GM12878 (cell line): Measurements from ENCODE around the gene FOXR1. TPM values are rescaled to one million over a fixed set of nuclear protein-coding genes. Genes with fewer than 3 reads are reported as not detected.

Source experiments
- ATAC-seq: fragments of 200-7000 bp; cut with Tn5 transposase; 3 replicates; pipeline ENCODE4 v1.9.1; 2020; ENCODE audit warnings: mild to moderate bottlenecking, moderate library complexity
- BruUV-seq: library from RNA; stranded (reverse); fragments of 400-500 nt; replicated peaks from 2 replicates; lab custom pipeline; 2021; lab: Mats Ljungman, UMichigan
- CTCF ChIA-PET: fragments of 300-600 bp; sonication (Branson Sonifier 250); formaldehyde crosslinking; extraction: SDS; loops from one replicate; lab custom pipeline; 2021; ENCODE audit warnings: inconsistent platforms; lab: Yijun Ruan, JAX
- POLR2A ChIA-PET: fragments of 350-600 bp; formaldehyde crosslinking; extraction: SDS; loops from one replicate; lab custom pipeline; 2021; ENCODE audit warnings: inconsistent platforms; lab: Charles Lee
- RAD21 ChIA-PET: fragments of 300-600 bp; sonication (Branson Sonifier 250); formaldehyde crosslinking; loops from one replicate; lab custom pipeline; 2023; ENCODE audit warnings: antibody characterized with exemption; ENCODE audit not compliant: unreplicated experiment; lab: Charles Lee
- SMC1A ChIA-PET: fragments of 300-600 bp; sonication (Branson Sonifier 250); formaldehyde crosslinking; loops from one replicate; lab custom pipeline; 2023; ENCODE audit not compliant: unreplicated experiment, uncharacterized antibody; lab: Charles Lee
- DNase-seq: peaks from one replicate; pipeline ENCODE4 v3.0.0-alpha.2; 2011; ENCODE audit warnings: low read depth, low spot score
- FAIRE-seq: peaks from 3 replicates; lab custom pipeline; 2011; peaks lifted over from hg19 to GRCh38; lab: Jason Lieb, UNC
- H2AFZ ChIP-seq: 2 replicates; pipeline ENCODE4 v1.6.0; 2011; ENCODE audit warnings: low read depth, low read length, control low read depth; ENCODE audit not compliant: control insufficient read depth
- H3K27ac ChIP-seq: 2 replicates; pipeline ENCODE4 v1.5.1; 2011; ENCODE audit warnings: control low read depth; ENCODE audit not compliant: control insufficient read depth, insufficient read depth
- H3K27me3 ChIP-seq, 2 experiments: replicated peaks in 1 of 2; 2 replicates each; pipeline versions ENCODE4 v1.6.0 to v1.6.1; 2011; ENCODE audit warnings: low read length in 1 of 2; ENCODE audit not compliant: control insufficient read depth in 2 of 2, insufficient read depth in 2 of 2
- H3K36me3 ChIP-seq, 2 experiments: 2 replicates each; pipeline ENCODE4 v1.5.1; 2011; ENCODE audit warnings: low read length in 1 of 2; ENCODE audit not compliant: control insufficient read depth in 2 of 2, insufficient read depth in 2 of 2
- H3K4me1 ChIP-seq: 2 replicates; pipeline ENCODE4 v1.6.1; 2011; ENCODE audit warnings: mild to moderate bottlenecking, low read length, moderate library complexity, mixed read lengths; ENCODE audit not compliant: control insufficient read depth, insufficient read depth
- H3K4me2 ChIP-seq: 2 replicates; pipeline ENCODE4 v1.6.0; 2011; ENCODE audit warnings: control low read depth; ENCODE audit not compliant: control insufficient read depth, insufficient read depth
- H3K4me3 ChIP-seq: fragments of 200-600 bp; sonication (generic); 2 replicates; pipeline ENCODE4 v1.5.1; 2016
- H3K79me2 ChIP-seq: 2 replicates; pipeline ENCODE4 v1.6.0; 2011; ENCODE audit warnings: low read length; ENCODE audit not compliant: control insufficient read depth, insufficient read depth
- H3K9ac ChIP-seq: 2 replicates; pipeline ENCODE4 v1.8.0; 2011; ENCODE audit warnings: low read length, control low read depth, mixed read lengths; ENCODE audit not compliant: control insufficient read depth, insufficient read depth
- H3K9me3 ChIP-seq: replicated peaks from 3 replicates; pipeline ENCODE4 v1.5.1; 2011; ENCODE audit warnings: mild to moderate bottlenecking, low read length; ENCODE audit not compliant: control insufficient read depth, insufficient read depth
- H4K20me1 ChIP-seq: 2 replicates; pipeline ENCODE4 v1.6.0; 2011; ENCODE audit not compliant: control insufficient read depth, insufficient read depth
- CTCF ChIP-seq, 3 experiments: IDR thresholded peaks in 2 of 3; conservative IDR thresholded peaks in 1 of 3; 2 replicates each; pipeline ENCODE4 v1.5.1; 2011; ENCODE audit warnings: low read depth in 3 of 3, low read length in 3 of 3, mild to moderate bottlenecking in 3 of 3, control low read depth in 2 of 3, moderate library complexity in 2 of 3, inconsistent platforms in 1 of 3, mixed read lengths in 1 of 3; ENCODE audit not compliant: control insufficient read depth in 2 of 3, insufficient read depth in 1 of 3; ENCODE audit errors: extremely low read depth in 1 of 3
- GABPA ChIP-seq: IDR thresholded peaks from 2 replicates; pipeline ENCODE4 v1.6.1; 2014; ENCODE audit warnings: antibody characterized with exemption, low read depth, mild to moderate bottlenecking, inconsistent platforms
- JUNB ChIP-seq: IDR thresholded peaks from 2 replicates; pipeline ENCODE4 v1.6.1; 2016; ENCODE audit warnings: antibody characterized with exemption, mild to moderate bottlenecking
- MXI1 ChIP-seq: fragments of 150-350 bp; IDR thresholded peaks from 2 replicates; pipeline ENCODE4 v1.6.1; 2011; ENCODE audit warnings: low read depth, mild to moderate bottlenecking, inconsistent platforms, low read length, improper control_type of control experiment
- RAD21 ChIP-seq: IDR thresholded peaks from 2 replicates; pipeline ENCODE4 v1.6.1; 2011; ENCODE audit warnings: mild to moderate bottlenecking, low read depth, low read length, moderate library complexity; ENCODE audit not compliant: insufficient read depth
- RELB ChIP-seq: fragments of 450-650 bp; IDR thresholded peaks from 2 replicates; pipeline ENCODE4 v1.6.1; 2017; ENCODE audit warnings: low read depth, mild to moderate bottlenecking, moderate library complexity
- STAT1 ChIP-seq: fragments of 450-650 bp; conservative IDR thresholded peaks from 2 replicates; pipeline ENCODE4 v1.6.1; 2014; ENCODE audit warnings: antibody characterized with exemption, mild to moderate bottlenecking
- USF2 ChIP-seq: IDR thresholded peaks from 2 replicates; pipeline ENCODE4 v1.6.1; 2011; ENCODE audit warnings: low read depth, low read length, improper control_type of control experiment, borderline replicate concordance
- WGBS: methylation state at CpG from one replicate; pipeline ENCODE4 v1.1.6; 2016; ENCODE audit warnings: low lambda C conversion rate; ENCODE audit not compliant: insufficient replicate concordance, insufficient coverage; ENCODE audit errors: missing lambda C conversion rate; 5-methylcytosine and 5-hydroxymethylcytosine counted together
- in situ Hi-C: fragments of 300-500 bp; cut with MboI; formaldehyde crosslinking; loops from 9 replicates; pipeline ENCODE4 v1.14.3; 2018; ENCODE audit warnings: mixed read lengths
- intact Hi-C: fragments of 100-400 bp; cut with micrococcal nuclease; formaldehyde crosslinking; loops from one replicate; pipeline ENCODE4 v1.14.2; 2022; ENCODE audit not compliant: unreplicated experiment
- polyA plus RNA-seq, 11 experiments: library from polyadenylated mRNA; depleted of rRNA in 4 of 11; unstranded in 6 of 11; stranded (reverse) in 5 of 11; fragments of >200 nt; fragmentation: Nextera tagmentation in 4 of 11; fragmentation: Illumina TruSeq in 1 of 11; extraction: Ambion mirVana in 4 of 11; extraction: Trizol in 1 of 11; gene quantifications; 1 replicate in 1 of 11; 2 replicates in 10 of 11; pipeline versions ENCODE4 v1.2.1 to v1.2.3, GENCODE V29; 2011 to 2016; ENCODE audit warnings: inconsistent platforms in 2 of 11, missing spikeins in 2 of 11, low read depth in 1 of 11
- total RNA-seq, 4 experiments: library from RNA; depleted of rRNA in 3 of 4; stranded (reverse); fragments of >200 nt in 3 of 4; fragmentation: Illumina TruSeq in 1 of 4; extraction: Trizol in 1 of 4; gene quantifications; 2 replicates each; pipeline versions ENCODE4 v1.2.1 to v1.2.3, GENCODE V29; 2013 to 2021

The FOXR1 gene
- total and polyA plus RNA-seq, 10 of the 15 experiments (the other 5 are each of a cell fraction or from before 2014, with no cell fraction given), result not detected

- TF ChIP-seq GABPA (no peak), RAD21 (peak; percentile 94), CTCF (IDR thresholded peaks at IDR 0.05 in 2 of 3, conservative IDR thresholded peaks at IDR 0.05 in 1 of 3; ENCODE audit: control insufficient read depth in 2 of 3, extremely low read depth in 1 of 3, insufficient read depth in 1 of 3, low read depth in 3 of 3, low read length in 3 of 3) (peak; percentile 91 to 98 (median 97)), USF2 (no peak), STAT1 (0 out of 2 replicates have a peak, but pooled peaks have one; percentile 68)
These were observed 15.3 kb upstream of the FOXR1 start, which contains the start of gene UPK2 (continued) for GRCh38 chr11:118956094-118956846.

DNA sequence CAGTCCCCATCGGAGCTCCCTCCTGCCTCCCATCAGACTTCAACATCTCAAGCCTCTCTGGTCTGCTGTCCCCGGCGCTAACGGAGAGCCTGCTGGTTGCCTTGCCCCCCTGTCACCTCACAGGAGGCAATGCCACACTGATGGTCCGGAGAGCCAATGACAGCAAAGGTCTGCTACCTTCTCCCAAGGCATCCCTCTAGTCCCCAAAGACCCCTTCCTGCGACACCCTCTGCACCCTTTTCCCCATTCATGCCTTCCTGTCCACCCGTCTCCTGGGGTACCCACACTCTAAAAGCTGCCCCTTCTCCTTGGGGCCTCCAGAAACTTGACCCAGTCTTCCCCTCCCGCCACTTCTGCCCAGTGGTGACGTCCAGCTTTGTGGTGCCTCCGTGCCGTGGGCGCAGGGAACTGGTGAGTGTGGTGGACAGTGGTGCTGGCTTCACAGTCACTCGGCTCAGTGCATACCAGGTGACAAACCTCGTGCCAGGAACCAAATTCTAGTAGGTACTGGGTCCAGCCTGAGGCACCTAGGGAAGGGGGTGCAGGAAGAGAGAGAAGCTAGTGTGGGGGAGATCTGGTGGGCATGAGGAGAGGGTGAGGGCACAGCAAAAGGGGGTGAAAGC lies 14.6 kb upstream of the FOXR1 start:
- no peaks in the 10 kb centered on the region for H3K79me2 ChIP-seq
- ChIA-PET SMC1A (interaction anchor here (0.6 to 1.4 kb wide), 6 partner anchors 12 to 263 kb away, joined by 3 to 8 read pairs (median 3); no protein-coding TSS in a partner anchor), POLR2A (no interaction called here), RAD21 (interaction anchor here (1.0 to 2.2 kb wide), 7 partner anchors 20 to 362 kb away, joined by 3 to 7 read pairs (median 5); no protein-coding TSS in a partner anchor), CTCF (interaction anchor here (0.6 to 3.5 kb wide), 20 partner anchors 9 to 374 kb away, joined by 3 to 18 read pairs (median 4); partner anchors contain the start of gene CENATAC)
- FAIRE-seq, result no peak
- peaks cover 0 to 6% of the 10 kb centered on the region in 2 experiments; a peak in 1 of 4 replicates for H3K27me3 ChIP-seq
- H3K27ac ChIP-seq, result no peak overlapping the region
- in situ Hi-C loops, result loop anchor here (5.0 kb wide), 1 partner anchor 50 kb away; no protein-coding TSS in a partner anchor
- no peaks in the 10 kb centered on the region for H4K20me1 ChIP-seq
- H3K4me1 ChIP-seq, result no peaks in the 10 kb centered on the region
- WGBS, result 22% methylated on average over 14 of the region's 14 CpGs
- no peaks in the 10 kb centered on the region for H3K36me3 ChIP-seq
- BruUV-seq, result no TSS peak
- no peak overlapping the region for H3K4me2 ChIP-seq
- no peak overlapping the region for H3K9ac ChIP-seq
- no peak for DNase-seq
- peak; percentile 25; the same call in 1 of the 3 replicates for ATAC-seq
- no peak for TF ChIP-seq JUNB
- TF ChIP-seq RELB, result no peak
- no peak for TF ChIP-seq MXI1
- no peaks in the 10 kb centered on the region for H3K9me3 ChIP-seq
- H3K4me3 ChIP-seq, result no peak overlapping the region
- intact Hi-C loops, result loop anchor here (1.0 to 2.0 kb wide), 3 partner anchors 26 to 266 kb away; no protein-coding TSS in a partner anchor
- no peak overlapping the region for H2AFZ ChIP-seq
